HAP-1 (cell line): ENCODE results near the gene EFCAB7.
A peak's percentile ranks its signal among the peaks of the same experiment; 100 is the strongest.

Experiments used
- DNase-seq, 2 experiments: peaks; one replicate each; pipeline ENCODE4 v3.0.0-alpha.2; 2016 to 2020; ENCODE audit warnings: low spot score in 2 of 2
- H3K27me3 ChIP-seq: fragments of 250-450 bp; sonication (Bioruptor Pico); 2 replicates; pipeline ENCODE4 v1.5.1; 2020; ENCODE audit warnings: low read depth, mild to moderate bottlenecking, moderate library complexity
- H3K36me3 ChIP-seq: fragments of 250-450 bp; sonication (Bioruptor Pico); replicated peaks from 2 replicates; pipeline ENCODE4 v1.5.1; 2020; ENCODE audit warnings: mild to moderate bottlenecking
- H3K4me1 ChIP-seq: fragments of 250-450 bp; sonication (Bioruptor Pico); 2 replicates; pipeline ENCODE4 v1.5.1; 2020; ENCODE audit warnings: mild to moderate bottlenecking
- H3K4me3 ChIP-seq: fragments of 250-450 bp; sonication (Bioruptor Pico); 2 replicates; pipeline ENCODE4 v1.5.1; 2020; ENCODE audit warnings: mild to moderate bottlenecking, moderate library complexity
- H3K9me3 ChIP-seq: fragments of 250-450 bp; sonication (Bioruptor Pico); 2 replicates; pipeline ENCODE4 v1.5.1; 2020; ENCODE audit warnings: mild to moderate bottlenecking, moderate library complexity
- in situ Hi-C: fragments of 300-500 bp; cut with MboI; formaldehyde crosslinking; loops from 3 replicates; pipeline ENCODE4 v1.14.3; 2020; ENCODE audit warnings: low sequenced_read_pairs, inconsistent platforms, mixed read lengths

The EFCAB7 gene

DNA sequence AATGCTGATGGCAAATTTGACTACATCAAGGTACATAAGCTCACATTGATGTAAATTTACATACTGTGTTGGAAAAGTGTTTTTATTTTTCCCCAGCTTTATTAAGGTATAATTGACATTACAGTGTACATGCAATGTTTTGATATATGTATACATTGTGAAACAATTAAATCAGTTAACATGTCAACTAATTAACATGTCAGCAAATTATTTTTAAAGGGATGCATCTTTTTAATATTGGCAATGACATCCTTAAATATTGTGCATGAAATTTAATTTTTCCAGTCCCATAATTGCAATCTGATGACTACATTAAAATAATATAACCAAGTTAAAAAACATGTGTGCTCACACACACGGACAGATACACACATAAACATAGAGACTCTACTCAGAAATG lies 9.4 kb downstream of the EFCAB7 start:
- Histone ChIP-seq H3K36me3 (no peaks in the 10 kb centered on the region; the same call in 1 of the 2 replicates), H3K4me3 (no peak overlapping the region), H3K27me3 (no peaks in the 10 kb centered on the region), H3K9me3 (no peaks in the 10 kb centered on the region), H3K4me1 (no peaks in the 10 kb centered on the region)
- in situ Hi-C loops: no loop called here
- DNase-seq: no peak

DNA sequence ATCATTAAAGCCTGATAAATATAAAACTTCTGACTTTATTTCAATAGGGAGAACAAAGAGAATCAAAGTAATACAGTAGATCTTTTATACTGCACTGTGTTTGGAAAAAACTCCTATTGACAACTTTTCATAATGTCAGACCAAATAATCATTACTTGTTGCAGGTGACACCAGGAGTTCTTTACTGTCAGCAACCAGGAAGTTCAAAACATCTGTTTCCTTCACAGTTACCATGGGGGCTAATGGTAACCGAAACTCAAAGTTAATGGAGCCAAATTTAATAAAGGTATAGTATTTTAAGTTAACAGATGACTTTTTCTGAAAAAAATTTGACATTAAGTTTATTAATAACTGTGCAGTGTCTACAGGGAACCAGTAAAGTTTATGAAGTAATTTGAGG lies 10.6 kb downstream of the EFCAB7 start:
- no peaks in the 10 kb centered on the region for H3K9me3 ChIP-seq
- no peaks in the 10 kb centered on the region for H3K4me1 ChIP-seq
- H3K36me3 ChIP-seq: no peaks in the 10 kb centered on the region; the same call in 1 of the 2 replicates
- DNase-seq: no peak
- in situ Hi-C loops: no loop called here
- H3K27me3 ChIP-seq: no peaks in the 10 kb centered on the region
- H3K4me3 ChIP-seq: no peak overlapping the region

DNA sequence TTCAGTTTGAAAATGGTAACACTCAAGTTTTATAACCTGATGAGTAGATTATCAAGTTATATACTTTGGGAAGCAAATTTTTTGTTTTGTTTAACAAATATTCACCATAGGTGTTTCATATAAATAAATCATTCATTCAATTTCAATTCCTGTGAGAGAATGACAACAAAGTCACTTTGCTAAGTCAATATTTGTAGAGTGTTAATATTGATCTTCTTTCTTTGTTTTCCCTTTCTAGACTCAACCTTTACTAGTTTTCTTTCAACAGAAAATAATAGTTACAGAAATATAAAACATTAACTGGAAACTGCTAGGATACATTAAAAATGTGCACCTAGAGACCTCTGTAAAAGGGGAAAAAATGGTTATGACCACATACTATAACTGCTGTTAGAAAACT lies 11.1 kb downstream of the EFCAB7 start:
- no peaks in the 10 kb centered on the region for H3K36me3 ChIP-seq
- in situ Hi-C loops: no loop called here
- H3K9me3 ChIP-seq: no peaks in the 10 kb centered on the region
- no peak overlapping the region for H3K4me3 ChIP-seq
- no peaks in the 10 kb centered on the region for H3K27me3 ChIP-seq
- no peak for DNase-seq
- H3K4me1 ChIP-seq: no peaks in the 10 kb centered on the region

DNA sequence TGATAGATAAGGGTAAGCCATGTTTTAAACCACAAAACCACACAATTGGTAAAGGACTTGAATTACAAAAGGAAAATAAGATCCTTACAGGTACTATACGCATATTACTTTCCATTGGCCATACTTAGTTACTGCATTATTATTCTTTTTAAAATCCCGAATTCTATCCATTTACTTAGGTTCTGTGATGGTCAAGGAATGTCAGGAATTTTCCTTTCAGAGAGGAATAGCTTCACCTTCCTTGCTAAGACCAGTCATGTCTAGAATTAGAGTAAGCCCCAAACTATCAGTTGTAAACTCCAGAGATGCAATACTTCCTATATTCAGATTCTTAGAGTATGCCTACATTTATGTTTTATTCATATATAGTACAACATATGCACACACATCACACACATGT lies 13.7 kb downstream of the EFCAB7 start:
- no peak overlapping the region for H3K4me3 ChIP-seq
- H3K9me3 ChIP-seq: no peaks in the 10 kb centered on the region
- H3K27me3 ChIP-seq: no peaks in the 10 kb centered on the region
- DNase-seq: peak in 1 of 2 experiments; percentile 17
- in situ Hi-C loops: no loop called here
- no peaks in the 10 kb centered on the region for H3K36me3 ChIP-seq
- no peaks in the 10 kb centered on the region for H3K4me1 ChIP-seq

DNA sequence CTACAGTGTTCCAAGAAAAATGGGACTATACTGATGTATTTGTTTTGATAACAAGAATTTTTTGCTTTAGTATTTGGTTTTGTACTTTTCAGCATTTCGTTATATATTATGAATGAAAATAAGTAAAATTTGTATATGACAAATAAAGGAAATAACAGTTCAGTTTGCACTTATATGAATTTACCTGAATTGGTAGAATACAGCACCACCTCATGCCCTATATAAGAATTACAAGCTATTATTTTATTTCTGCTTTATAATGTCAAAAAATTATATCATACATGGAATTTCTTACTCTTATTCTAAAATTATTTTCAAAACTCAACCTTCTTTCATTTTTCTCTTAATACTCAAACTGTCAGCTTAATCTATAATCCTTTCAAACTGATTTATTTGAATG lies 14.6 kb downstream of the EFCAB7 start:
- Histone ChIP-seq H3K4me3 (no peak overlapping the region), H3K4me1 (no peaks in the 10 kb centered on the region), H3K9me3 (no peaks in the 10 kb centered on the region), H3K27me3 (no peaks in the 10 kb centered on the region), H3K36me3 (no peaks in the 10 kb centered on the region)
- DNase-seq: no peak
- in situ Hi-C loops: no loop called here

DNA sequence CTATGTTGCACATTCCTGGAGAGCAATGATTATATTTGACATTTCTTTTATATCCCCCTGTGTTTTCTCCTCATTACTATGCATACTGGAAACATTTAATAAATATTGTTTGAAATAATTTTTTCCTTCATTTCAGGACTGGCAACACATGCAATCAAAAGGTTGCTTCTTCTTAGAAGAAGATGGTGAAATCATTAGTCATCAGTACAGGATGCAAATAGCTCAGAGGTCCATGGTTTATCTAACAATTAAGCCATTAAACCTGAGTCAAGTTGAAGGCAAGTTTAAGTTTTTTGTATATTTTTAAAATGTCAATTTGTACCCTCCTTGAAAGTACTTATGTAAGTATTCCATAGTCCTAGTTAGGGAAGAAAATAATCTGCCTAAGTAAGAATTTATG lies 22.5 kb downstream of the EFCAB7 start:
- H3K4me3 ChIP-seq: no peak overlapping the region
- no peak for DNase-seq
- H3K9me3 ChIP-seq: no peaks in the 10 kb centered on the region; the same call in 1 of the 2 replicates
- in situ Hi-C loops: no loop called here
- no peaks in the 10 kb centered on the region for H3K27me3 ChIP-seq
- no peaks in the 10 kb centered on the region for H3K4me1 ChIP-seq
- H3K36me3 ChIP-seq: no peaks in the 10 kb centered on the region

DNA sequence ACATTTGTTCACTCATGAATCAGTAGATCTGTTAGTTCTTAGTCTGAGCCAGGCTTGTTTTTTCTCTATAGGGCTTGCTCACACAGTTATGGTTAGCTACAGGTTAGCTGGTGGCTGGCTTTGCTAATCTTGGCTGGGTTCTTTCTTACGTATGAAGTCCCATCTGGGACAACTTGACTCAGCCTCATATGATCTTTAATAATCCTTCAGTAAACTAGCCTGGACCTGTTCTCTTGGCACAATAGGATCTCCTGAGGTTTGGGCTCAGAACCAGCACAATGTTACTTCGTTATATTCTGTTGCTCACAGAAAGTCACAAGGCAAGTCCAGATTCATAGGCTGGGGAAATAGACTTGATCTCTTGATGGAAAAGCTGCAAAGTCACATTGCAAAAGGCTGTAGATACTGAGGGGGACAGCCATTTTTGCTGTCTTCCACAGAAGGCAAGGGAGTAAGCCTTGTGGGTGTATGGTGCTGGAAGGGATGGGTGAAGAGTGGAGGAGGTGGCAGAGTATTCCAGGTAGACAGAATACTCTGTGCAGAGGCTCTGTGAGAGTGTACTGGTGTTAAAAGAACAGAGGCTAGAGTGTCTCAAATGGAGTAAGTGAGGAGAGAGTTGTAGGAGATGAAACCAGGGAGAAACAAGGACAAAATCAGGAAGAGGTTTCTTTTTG lies 24.4 kb downstream of the EFCAB7 start:
- in situ Hi-C loops: no loop called here
- Histone ChIP-seq H3K36me3 (no peaks in the 10 kb centered on the region), H3K4me3 (no peak overlapping the region), H3K9me3 (no peaks in the 10 kb centered on the region; the same call in 1 of the 2 replicates), H3K27me3 (no peaks in the 10 kb centered on the region), H3K4me1 (no peaks in the 10 kb centered on the region)
- no peak for DNase-seq

DNA sequence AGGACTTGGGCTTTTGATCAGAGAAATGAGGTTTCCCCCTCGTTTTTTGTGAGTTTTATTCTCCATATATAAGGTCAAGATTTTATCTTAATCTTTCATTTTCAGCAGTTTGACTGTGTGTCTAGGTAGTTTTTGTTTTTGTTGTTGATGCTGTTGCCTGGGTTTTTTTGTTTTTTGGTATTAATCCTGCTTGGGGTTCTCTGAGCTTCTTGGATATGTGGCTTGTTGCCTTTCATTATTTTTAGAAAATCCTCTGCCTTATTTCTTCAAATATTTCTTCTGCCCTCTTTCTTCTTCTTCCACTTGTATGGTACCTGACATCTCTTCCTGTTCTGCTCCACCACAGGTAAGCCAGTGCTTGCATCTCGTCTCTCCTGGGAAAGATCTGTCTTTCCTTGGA lies 25.0 kb downstream of the EFCAB7 start:
- Histone ChIP-seq H3K27me3 (no peaks in the 10 kb centered on the region), H3K4me1 (no peaks in the 10 kb centered on the region), H3K4me3 (no peak overlapping the region), H3K36me3 (no peaks in the 10 kb centered on the region), H3K9me3 (no peaks in the 10 kb centered on the region)
- in situ Hi-C loops: no loop called here
- no peak for DNase-seq

DNA sequence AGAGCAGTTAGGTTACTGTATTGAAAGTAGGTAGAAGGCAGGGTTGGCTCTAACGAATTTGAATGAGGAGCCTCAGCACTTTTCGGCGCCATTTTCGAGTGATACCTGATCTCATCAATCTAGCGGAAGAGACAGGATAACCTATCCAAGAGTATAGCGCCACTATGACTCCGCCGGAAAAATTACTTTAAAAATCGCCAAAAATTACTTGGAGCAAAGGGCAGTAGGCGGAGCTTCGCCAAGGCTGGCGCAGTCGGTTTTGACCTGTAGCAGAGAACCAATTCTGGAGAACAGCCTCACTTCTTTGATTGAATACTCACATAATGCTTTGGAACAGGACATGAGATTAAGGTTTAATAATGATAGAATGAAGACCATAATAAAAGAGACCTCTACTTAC lies 25.6 kb downstream of the EFCAB7 start:
- in situ Hi-C loops: no loop called here
- H3K9me3 ChIP-seq: no peaks in the 10 kb centered on the region
- no peak for DNase-seq
- no peaks in the 10 kb centered on the region for H3K27me3 ChIP-seq
- no peaks in the 10 kb centered on the region for H3K4me1 ChIP-seq
- no peaks in the 10 kb centered on the region for H3K36me3 ChIP-seq
- no peak overlapping the region for H3K4me3 ChIP-seq

DNA sequence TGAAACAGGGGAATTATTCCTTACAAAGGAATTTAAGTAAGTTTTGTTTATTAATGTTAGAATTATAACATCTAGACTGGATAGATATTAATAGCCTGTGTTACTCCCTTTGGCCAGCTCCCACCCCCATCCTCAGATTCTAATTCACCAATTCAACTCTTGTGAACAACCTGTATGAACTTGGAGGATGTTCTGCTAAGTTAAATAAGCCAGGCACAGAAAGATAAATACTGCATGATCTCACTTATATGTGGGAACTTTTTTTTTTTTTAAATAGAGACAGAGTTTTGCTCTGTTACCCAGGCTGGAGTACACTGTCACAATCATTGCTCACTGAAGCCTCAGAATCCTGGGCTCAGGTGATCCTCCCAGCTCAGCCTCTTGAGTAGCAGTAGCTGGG lies 32.2 kb downstream of the EFCAB7 start:
- no peaks in the 10 kb centered on the region for H3K36me3 ChIP-seq
- no peaks in the 10 kb centered on the region for H3K27me3 ChIP-seq
- no peak overlapping the region for H3K4me3 ChIP-seq
- DNase-seq: no peak
- H3K4me1 ChIP-seq: no peaks in the 10 kb centered on the region
- in situ Hi-C loops: no loop called here
- no peaks in the 10 kb centered on the region for H3K9me3 ChIP-seq

DNA sequence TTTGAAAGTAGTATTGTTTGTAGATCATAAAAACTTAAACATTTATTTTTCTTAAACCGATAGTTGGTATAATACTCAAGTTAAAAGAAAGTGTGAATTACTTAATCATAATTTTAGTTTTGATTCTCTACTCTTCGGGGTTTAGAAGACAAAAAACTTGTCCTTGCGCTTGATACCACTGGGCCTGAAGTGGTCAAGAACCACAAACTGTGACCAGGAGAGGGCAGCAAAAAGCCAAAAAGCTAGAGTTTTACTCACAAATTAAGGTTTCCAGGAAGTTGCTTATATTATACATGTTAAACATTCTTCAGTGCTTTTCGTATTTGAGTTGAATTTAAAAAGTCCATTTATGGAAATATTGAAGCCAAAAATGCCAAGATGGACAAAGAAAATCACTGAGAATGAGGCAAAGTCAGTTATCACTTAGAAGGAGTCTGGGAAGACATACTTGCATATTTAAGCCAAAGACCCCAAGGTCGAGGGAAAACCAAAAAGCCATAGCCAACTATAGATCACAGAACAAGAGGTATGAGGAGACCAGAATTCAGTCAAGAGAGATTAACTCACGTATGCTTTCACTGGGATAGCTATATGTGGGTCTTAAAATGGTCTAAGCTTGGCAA lies 34.2 kb downstream of the EFCAB7 start:
- no peak overlapping the region for H3K4me3 ChIP-seq
- peak in 1 of 2 experiments; percentile 61 for DNase-seq
- in situ Hi-C loops: no loop called here
- no peaks in the 10 kb centered on the region for H3K9me3 ChIP-seq
- no peaks in the 10 kb centered on the region for H3K27me3 ChIP-seq
- no peaks in the 10 kb centered on the region for H3K4me1 ChIP-seq
- H3K36me3 ChIP-seq: no peaks in the 10 kb centered on the region

DNA sequence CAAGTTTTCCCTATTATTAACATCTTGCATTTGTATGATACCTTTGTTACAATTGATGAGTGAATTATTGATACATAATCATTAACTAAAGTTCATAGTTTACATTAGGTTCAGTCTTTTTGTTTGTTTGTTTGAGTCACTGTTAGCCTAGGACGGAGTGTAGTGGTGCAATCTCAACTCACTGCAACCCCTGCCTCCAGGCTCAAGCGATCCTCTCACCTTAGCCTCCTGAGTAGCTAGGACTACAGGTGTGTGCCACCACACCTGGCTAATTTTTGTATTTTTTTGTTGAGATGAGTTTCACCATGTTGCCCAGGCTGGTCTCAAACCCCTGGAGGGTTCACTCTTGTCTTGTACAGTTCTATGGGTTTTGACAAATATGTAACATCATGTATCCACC lies 36.0 kb downstream of the EFCAB7 start:
- Histone ChIP-seq H3K4me1 (no peaks in the 10 kb centered on the region), H3K36me3 (no peaks in the 10 kb centered on the region), H3K27me3 (no peaks in the 10 kb centered on the region), H3K4me3 (no peak overlapping the region), H3K9me3 (no peaks in the 10 kb centered on the region)
- no peak for DNase-seq
- in situ Hi-C loops: no loop called here

DNA sequence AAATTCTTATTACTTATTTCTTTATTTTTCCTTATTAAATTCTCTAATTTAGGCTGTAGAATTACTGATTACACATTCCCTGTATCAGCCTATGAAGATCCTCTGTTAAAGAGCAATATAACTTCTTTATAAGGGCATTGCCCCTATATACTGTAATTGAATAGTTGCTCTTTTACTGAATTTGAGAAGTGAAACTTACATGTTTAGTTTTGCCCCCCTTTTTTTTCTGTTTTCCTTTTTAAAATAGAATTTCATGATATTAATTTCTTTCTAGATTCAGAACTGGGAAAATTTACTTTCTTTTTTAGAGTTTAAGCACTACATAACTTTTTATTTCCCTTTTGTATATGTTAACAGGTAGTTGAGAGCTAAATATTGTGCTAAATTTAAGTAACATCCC lies 40.4 kb downstream of the EFCAB7 start:
- Histone ChIP-seq H3K36me3 (no peaks in the 10 kb centered on the region), H3K27me3 (no peaks in the 10 kb centered on the region), H3K4me3 (no peak overlapping the region), H3K4me1 (no peaks in the 10 kb centered on the region), H3K9me3 (no peaks in the 10 kb centered on the region; the same call in 1 of the 2 replicates)
- in situ Hi-C loops: no loop called here
- no peak for DNase-seq

DNA sequence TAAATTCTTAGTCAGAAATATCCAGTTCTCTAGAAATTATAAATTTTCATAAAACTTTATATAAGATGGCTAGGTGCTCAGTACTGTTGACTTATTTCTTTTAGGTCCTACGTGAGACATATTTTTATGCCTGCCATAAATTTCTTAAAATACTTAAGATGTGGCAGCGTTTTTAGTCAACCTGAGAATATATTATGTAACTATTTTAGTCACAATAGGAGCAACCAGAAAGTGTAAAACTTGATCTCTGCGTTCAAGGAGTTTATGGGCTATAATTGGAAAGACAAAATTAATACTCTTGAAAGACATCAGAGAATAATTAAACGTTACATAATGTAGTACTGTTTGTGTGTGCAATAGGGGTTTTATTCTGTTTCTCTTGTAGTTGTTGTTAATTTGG lies 45.7 kb downstream of the EFCAB7 start:
- no peak for DNase-seq
- H3K9me3 ChIP-seq: no peaks in the 10 kb centered on the region; the same call in 1 of the 2 replicates
- no peak overlapping the region for H3K4me3 ChIP-seq
- no peaks in the 10 kb centered on the region for H3K27me3 ChIP-seq
- in situ Hi-C loops: no loop called here
- no peaks in the 10 kb centered on the region for H3K36me3 ChIP-seq
- H3K4me1 ChIP-seq: no peaks in the 10 kb centered on the region
